Neural cell (in vitro differentiated cells): ENCODE measurements around the gene RPL22. TPM values are rescaled to one million over a fixed set of nuclear protein-coding genes. Genes with fewer than 3 reads are reported as not detected.

ENCODE experiments used
- H2AFZ ChIP-seq: fragments of 200-600, 300-800 bp; sonication (generic), shearing (Covaris generic); 2 replicates; pipeline ENCODE4 v1.6.0; 2014; ENCODE audit warnings: low read depth, mild to moderate bottlenecking, antibody characterized with exemption, low read length, moderate library complexity
- H3F3A ChIP-seq: fragments of 200-600 bp; shearing (Covaris generic); 2 replicates; pipeline ENCODE4 v1.6.1; 2016; ENCODE audit warnings: mild to moderate bottlenecking, moderate library complexity, mixed read lengths, antibody characterized with exemption, low read length; ENCODE audit not compliant: insufficient read depth, poor library complexity, severe bottlenecking
- H3K27ac ChIP-seq: fragments of 200-600, 300-800 bp; sonication (generic), shearing (Covaris generic); 2 replicates; pipeline ENCODE4 v1.5.1; 2014; ENCODE audit warnings: mild to moderate bottlenecking, low read length, moderate library complexity
- H3K27me3 ChIP-seq: fragments of 300-800, 200-600 bp; sonication (generic), shearing (Covaris generic); 2 replicates; pipeline ENCODE4 v1.6.0; 2014; ENCODE audit warnings: mild to moderate bottlenecking, low read depth, low read length, moderate library complexity; ENCODE audit not compliant: insufficient read depth
- H3K36me3 ChIP-seq: fragments of 300-800, 200-600 bp; sonication (generic), shearing (Covaris generic); 2 replicates; pipeline ENCODE4 v1.5.1; 2014; ENCODE audit warnings: mild to moderate bottlenecking, antibody characterized with exemption, low read length, moderate library complexity; ENCODE audit not compliant: insufficient read depth
- H3K4me2 ChIP-seq: fragments of 300-800, 200-600 bp; sonication (generic), shearing (Covaris generic); 2 replicates; pipeline ENCODE4 v1.6.0; 2014; ENCODE audit warnings: mild to moderate bottlenecking, low read length
- H3K4me3 ChIP-seq: fragments of 300-800, 200-600 bp; sonication (generic), shearing (Covaris generic); 2 replicates; pipeline ENCODE4 v1.5.1; 2014; ENCODE audit warnings: mild to moderate bottlenecking, low read length, moderate library complexity
- H3K79me2 ChIP-seq: fragments of 200-600 bp; shearing (Covaris generic); replicated peaks from 2 replicates; pipeline ENCODE4 v1.6.0; 2014; ENCODE audit warnings: mild to moderate bottlenecking, low read length, moderate library complexity; ENCODE audit not compliant: insufficient read depth
- H3K9ac ChIP-seq: fragments of 300-800, 200-600 bp; sonication (generic), shearing (Covaris generic); 2 replicates; pipeline ENCODE4 v1.6.1; 2016; ENCODE audit warnings: mild to moderate bottlenecking, low read length, mixed read lengths
- H3K9me2 ChIP-seq: fragments of 200-600 bp; shearing (Covaris generic); 2 replicates; pipeline ENCODE4 v1.6.1; 2016; ENCODE audit warnings: mild to moderate bottlenecking, low read length, mixed read lengths; ENCODE audit not compliant: insufficient read depth
- H3K9me3 ChIP-seq: fragments of 200-600, 300-800 bp; sonication (generic), shearing (Covaris generic); 2 replicates; pipeline ENCODE4 v1.6.1; 2016; ENCODE audit warnings: mild to moderate bottlenecking, mixed run types, low read length, moderate library complexity, mixed read lengths
- H4K20me1 ChIP-seq: fragments of 200-600 bp; shearing (Covaris generic); 2 replicates; pipeline ENCODE4 v1.6.1; 2016; ENCODE audit warnings: mild to moderate bottlenecking, mixed run types; ENCODE audit not compliant: insufficient read depth
- EP300 ChIP-seq: fragments of 450-650 bp; conservative IDR thresholded peaks from 2 replicates; pipeline ENCODE4 v1.6.1; 2014; ENCODE audit warnings: antibody characterized with exemption, mild to moderate bottlenecking, moderate library complexity; ENCODE audit not compliant: poor library complexity, severe bottlenecking
- EZH2 ChIP-seq: fragments of 200-600, 300-800 bp; shearing (Covaris generic), sonication (generic); IDR thresholded peaks from 2 replicates; pipeline ENCODE4 v1.6.1; 2014; ENCODE audit warnings: antibody characterized with exemption, low read length, borderline replicate concordance, mild to moderate bottlenecking; ENCODE audit not compliant: insufficient read depth, poor library complexity, severe bottlenecking
- MXI1 ChIP-seq: fragments of 450-650 bp; conservative IDR thresholded peaks from 2 replicates; pipeline ENCODE4 v1.6.1; 2014; ENCODE audit warnings: antibody characterized with exemption, mild to moderate bottlenecking; ENCODE audit not compliant: poor library complexity, severe bottlenecking
- POLR2AphosphoS5 ChIP-seq: IDR thresholded peaks from 2 replicates; pipeline ENCODE4 v1.6.1; 2012
- RAD21 ChIP-seq: fragments of 450-650 bp; conservative IDR thresholded peaks from 2 replicates; pipeline ENCODE4 v1.6.1; 2014; ENCODE audit warnings: antibody characterized with exemption, mild to moderate bottlenecking, moderate library complexity
- SMC3 ChIP-seq: fragments of 450-650 bp; conservative IDR thresholded peaks from 2 replicates; pipeline ENCODE4 v1.6.1; 2014; ENCODE audit warnings: antibody characterized with exemption, mild to moderate bottlenecking, moderate library complexity; ENCODE audit not compliant: poor library complexity
- TAF1 ChIP-seq: IDR thresholded peaks from 2 replicates; pipeline ENCODE4 v1.6.1; 2012; ENCODE audit warnings: low read depth
- polyA plus RNA-seq: library from polyadenylated mRNA; depleted of rRNA; stranded (reverse); fragments of >200 nt; gene quantifications from 2 replicates; pipeline ENCODE4 v1.2.3, GENCODE V29; 2014
- TF ChIP-seq, protein P1 (sequence below): IDR thresholded peaks from 2 replicates; pipeline ENCODE4 v1.6.1; 2012; ENCODE audit warnings: borderline replicate concordance
- TF ChIP-seq, protein P2 (sequence below): fragments of 450-650 bp; IDR thresholded peaks from 2 replicates; pipeline ENCODE4 v1.5.1; 2014; ENCODE audit warnings: antibody characterized with exemption, mild to moderate bottlenecking, moderate library complexity; ENCODE audit not compliant: poor library complexity, severe bottlenecking

RPL22 gene
- polyA plus RNA-seq, 1 donor from 2014 or later = 294 TPM

- H3K4me3 ChIP-seq = peak overlapping the region; percentile 62
- no peaks in the 10 kb centered on the region for H4K20me1 ChIP-seq
- H3K9me3 ChIP-seq = no peaks in the 10 kb centered on the region
- no peaks in the 10 kb centered on the region for H3K9me2 ChIP-seq
- no peak overlapping the region for H2AFZ ChIP-seq
- no peaks in the 10 kb centered on the region for H3K79me2 ChIP-seq
- H3K36me3 ChIP-seq = no peaks in the 10 kb centered on the region
- H3K27ac ChIP-seq = no peak overlapping the region
- H3K4me2 ChIP-seq = no peak overlapping the region
- no peak for TF ChIP-seq EZH2
- TF ChIP-seq, protein P1, sequence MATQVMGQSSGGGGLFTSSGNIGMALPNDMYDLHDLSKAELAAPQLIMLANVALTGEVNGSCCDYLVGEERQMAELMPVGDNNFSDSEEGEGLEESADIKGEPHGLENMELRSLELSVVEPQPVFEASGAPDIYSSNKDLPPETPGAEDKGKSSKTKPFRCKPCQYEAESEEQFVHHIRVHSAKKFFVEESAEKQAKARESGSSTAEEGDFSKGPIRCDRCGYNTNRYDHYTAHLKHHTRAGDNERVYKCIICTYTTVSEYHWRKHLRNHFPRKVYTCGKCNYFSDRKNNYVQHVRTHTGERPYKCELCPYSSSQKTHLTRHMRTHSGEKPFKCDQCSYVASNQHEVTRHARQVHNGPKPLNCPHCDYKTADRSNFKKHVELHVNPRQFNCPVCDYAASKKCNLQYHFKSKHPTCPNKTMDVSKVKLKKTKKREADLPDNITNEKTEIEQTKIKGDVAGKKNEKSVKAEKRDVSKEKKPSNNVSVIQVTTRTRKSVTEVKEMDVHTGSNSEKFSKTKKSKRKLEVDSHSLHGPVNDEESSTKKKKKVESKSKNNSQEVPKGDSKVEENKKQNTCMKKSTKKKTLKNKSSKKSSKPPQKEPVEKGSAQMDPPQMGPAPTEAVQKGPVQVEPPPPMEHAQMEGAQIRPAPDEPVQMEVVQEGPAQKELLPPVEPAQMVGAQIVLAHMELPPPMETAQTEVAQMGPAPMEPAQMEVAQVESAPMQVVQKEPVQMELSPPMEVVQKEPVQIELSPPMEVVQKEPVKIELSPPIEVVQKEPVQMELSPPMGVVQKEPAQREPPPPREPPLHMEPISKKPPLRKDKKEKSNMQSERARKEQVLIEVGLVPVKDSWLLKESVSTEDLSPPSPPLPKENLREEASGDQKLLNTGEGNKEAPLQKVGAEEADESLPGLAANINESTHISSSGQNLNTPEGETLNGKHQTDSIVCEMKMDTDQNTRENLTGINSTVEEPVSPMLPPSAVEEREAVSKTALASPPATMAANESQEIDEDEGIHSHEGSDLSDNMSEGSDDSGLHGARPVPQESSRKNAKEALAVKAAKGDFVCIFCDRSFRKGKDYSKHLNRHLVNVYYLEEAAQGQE = no peak
- no peak for TF ChIP-seq EP300
- TF ChIP-seq SMC3 = no peak
- TF ChIP-seq, protein P2, sequence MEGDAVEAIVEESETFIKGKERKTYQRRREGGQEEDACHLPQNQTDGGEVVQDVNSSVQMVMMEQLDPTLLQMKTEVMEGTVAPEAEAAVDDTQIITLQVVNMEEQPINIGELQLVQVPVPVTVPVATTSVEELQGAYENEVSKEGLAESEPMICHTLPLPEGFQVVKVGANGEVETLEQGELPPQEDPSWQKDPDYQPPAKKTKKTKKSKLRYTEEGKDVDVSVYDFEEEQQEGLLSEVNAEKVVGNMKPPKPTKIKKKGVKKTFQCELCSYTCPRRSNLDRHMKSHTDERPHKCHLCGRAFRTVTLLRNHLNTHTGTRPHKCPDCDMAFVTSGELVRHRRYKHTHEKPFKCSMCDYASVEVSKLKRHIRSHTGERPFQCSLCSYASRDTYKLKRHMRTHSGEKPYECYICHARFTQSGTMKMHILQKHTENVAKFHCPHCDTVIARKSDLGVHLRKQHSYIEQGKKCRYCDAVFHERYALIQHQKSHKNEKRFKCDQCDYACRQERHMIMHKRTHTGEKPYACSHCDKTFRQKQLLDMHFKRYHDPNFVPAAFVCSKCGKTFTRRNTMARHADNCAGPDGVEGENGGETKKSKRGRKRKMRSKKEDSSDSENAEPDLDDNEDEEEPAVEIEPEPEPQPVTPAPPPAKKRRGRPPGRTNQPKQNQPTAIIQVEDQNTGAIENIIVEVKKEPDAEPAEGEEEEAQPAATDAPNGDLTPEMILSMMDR = no peak
- TF ChIP-seq MXI1 = no peak
- no peak for TF ChIP-seq POLR2AphosphoS5
- no peak for TF ChIP-seq RAD21
- TF ChIP-seq TAF1 = no peak
- H3K27me3 ChIP-seq = peaks cover 39% of the 10 kb centered on the region
- peak overlapping the region; percentile 9 for H3K9ac ChIP-seq
- no peaks in the 10 kb centered on the region for H3F3A ChIP-seq
These were observed 10.5 kb upstream of the RPL22 start for GRCh38 chr1:6209661-6210580.

DNA sequence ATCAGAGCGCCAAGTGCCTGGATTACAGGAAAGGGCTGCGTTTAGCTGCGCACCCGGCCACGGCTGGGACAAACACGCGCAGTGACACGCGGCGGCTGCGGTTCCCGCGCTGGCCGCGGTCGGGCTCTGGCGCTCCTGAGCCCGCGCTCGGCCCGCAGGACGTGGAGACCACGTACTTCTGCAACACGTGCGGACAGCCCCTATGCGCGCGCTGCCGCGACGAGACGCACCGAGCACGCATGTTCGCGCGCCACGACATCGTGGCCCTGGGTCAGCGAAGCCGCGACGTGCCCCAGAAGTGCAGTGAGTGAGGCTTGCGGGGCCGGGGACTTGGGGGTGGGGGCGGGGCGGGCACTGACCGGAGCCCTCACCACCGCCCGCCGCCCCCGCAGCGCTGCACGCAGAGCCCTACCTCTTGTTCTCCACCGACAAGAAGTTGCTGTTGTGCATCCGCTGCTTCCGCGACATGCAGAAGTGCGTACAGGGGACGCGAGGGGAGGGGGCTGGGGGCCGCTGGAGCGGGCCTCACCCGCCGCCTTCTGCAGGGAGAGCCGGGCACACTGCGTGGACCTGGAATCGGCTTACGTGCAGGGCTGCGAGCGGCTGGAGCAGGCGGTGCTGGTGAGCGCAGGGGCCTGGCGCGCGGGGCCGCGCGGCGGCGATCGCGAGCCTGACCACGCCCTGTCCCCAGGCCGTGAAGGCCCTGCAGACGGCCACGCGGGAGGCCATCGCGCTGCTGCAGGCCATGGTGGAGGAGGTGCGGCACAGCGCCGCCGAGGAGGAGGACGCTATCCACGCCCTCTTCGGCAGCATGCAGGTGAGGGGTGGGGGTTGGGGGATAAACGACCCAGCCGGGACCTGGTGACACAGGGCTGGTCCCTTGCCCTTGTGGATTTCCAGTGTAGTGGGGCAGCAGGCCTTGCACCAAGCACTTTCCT, 9.6 kb upstream of the RPL22 start:
- H3K27ac ChIP-seq = no peak overlapping the region

More for the DNA sequence above, 9.6 kb upstream of the RPL22 start:
- peak overlapping the region; percentile 9 for H3K9ac ChIP-seq
- no peaks in the 10 kb centered on the region for H3K9me2 ChIP-seq
- no peak overlapping the region for H2AFZ ChIP-seq
- H3K27me3 ChIP-seq = peaks cover 42% of the 10 kb centered on the region
- H3K4me3 ChIP-seq = peak overlapping the region; percentile 62
- TF ChIP-seq EZH2 (no peak), RAD21 (peak; percentile 14), MXI1 (peak; percentile 47), TAF1 (no peak), SMC3 (peak; percentile 34), EP300 (no peak), POLR2AphosphoS5 (no peak)
- TF ChIP-seq, protein P1 = no peak
- TF ChIP-seq, protein P2 = peak; percentile 50
- no peak overlapping the region for H3K4me2 ChIP-seq
- no peaks in the 10 kb centered on the region for H3F3A ChIP-seq
- H4K20me1 ChIP-seq = no peaks in the 10 kb centered on the region
- no peaks in the 10 kb centered on the region for H3K79me2 ChIP-seq
- no peaks in the 10 kb centered on the region for H3K9me3 ChIP-seq
- no peaks in the 10 kb centered on the region for H3K36me3 ChIP-seq
